GM23248 (cell line): ENCODE data around the gene MRPL38. TPM values are rescaled to one million over a fixed set of nuclear protein-coding genes. Genes with fewer than 3 reads are reported as not detected.

Experiments
- DNase-seq: peaks from one replicate; pipeline ENCODE4 v3.0.0-alpha.2; 2015
- H2AFZ ChIP-seq: fragments of 200-600 bp; sonication (generic); 2 replicates; pipeline ENCODE4 v1.6.1; 2016; ENCODE audit warnings: antibody characterized with exemption
- H3F3A ChIP-seq: fragments of 200-600 bp; sonication (generic); 2 replicates; pipeline ENCODE4 v1.6.1; 2016; ENCODE audit warnings: mild to moderate bottlenecking, antibody characterized with exemption, mixed run types; ENCODE audit not compliant: insufficient read depth
- H3K27ac ChIP-seq: fragments of 200-600 bp; sonication (generic); 2 replicates; pipeline ENCODE4 v1.5.1; 2016; ENCODE audit warnings: mild to moderate bottlenecking
- H3K27me3 ChIP-seq: fragments of 200-600 bp; sonication (generic); replicated peaks from 2 replicates; pipeline ENCODE4 v1.6.1; 2016; ENCODE audit warnings: mild to moderate bottlenecking; ENCODE audit not compliant: insufficient read depth
- H3K36me3 ChIP-seq: fragments of 200-600 bp; sonication (generic); 2 replicates; pipeline ENCODE4 v1.6.1; 2016; ENCODE audit warnings: low read depth, mild to moderate bottlenecking
- H3K4me1 ChIP-seq: fragments of 200-600 bp; sonication (generic); 2 replicates; pipeline ENCODE4 v1.6.1; 2016; ENCODE audit warnings: mild to moderate bottlenecking; ENCODE audit not compliant: insufficient read depth
- H3K4me2 ChIP-seq: fragments of 200-600 bp; sonication (generic); one replicate; pipeline ENCODE4 v1.6.1; 2016; ENCODE audit warnings: mild to moderate bottlenecking; ENCODE audit not compliant: unreplicated experiment
- H3K4me3 ChIP-seq: fragments of 200-600 bp; sonication (generic); 2 replicates; pipeline ENCODE4 v1.5.1; 2016; ENCODE audit warnings: mild to moderate bottlenecking
- H3K79me2 ChIP-seq: fragments of 200-600 bp; sonication (generic); 2 replicates; pipeline ENCODE4 v1.6.1; 2016; ENCODE audit warnings: mild to moderate bottlenecking; ENCODE audit not compliant: insufficient read depth
- H3K9ac ChIP-seq: fragments of 200-600 bp; sonication (generic); 2 replicates; pipeline ENCODE4 v1.6.1; 2016; ENCODE audit warnings: mild to moderate bottlenecking
- H3K9me2 ChIP-seq: fragments of 200-600 bp; sonication (generic); 2 replicates; pipeline ENCODE4 v1.6.1; 2016; ENCODE audit warnings: mixed run types, mild to moderate bottlenecking, moderate library complexity; ENCODE audit not compliant: insufficient read depth
- H3K9me3 ChIP-seq: fragments of 200-600 bp; sonication (generic); one replicate; pipeline ENCODE4 v1.6.1; 2017; ENCODE audit warnings: low read depth
- H4K20me1 ChIP-seq: fragments of 200-600 bp; sonication (generic); 2 replicates; pipeline ENCODE4 v1.6.0; 2016; ENCODE audit not compliant: insufficient read depth
- EZH2 ChIP-seq: fragments of 200-600 bp; sonication (generic); IDR thresholded peaks from 2 replicates; pipeline ENCODE4 v1.6.1; 2018; ENCODE audit warnings: antibody characterized with exemption, mild to moderate bottlenecking; ENCODE audit not compliant: insufficient read depth, poor library complexity, severe bottlenecking
- EZH2phosphoT487 ChIP-seq: fragments of 200-600 bp; sonication (generic); IDR thresholded peaks from 2 replicates; pipeline ENCODE4 v1.6.1; 2018; ENCODE audit warnings: antibody characterized with exemption, moderate library complexity, mild to moderate bottlenecking, low read depth; ENCODE audit not compliant: insufficient read depth
- WGBS, 2 experiments: methylation state at CpG; one replicate each; pipeline ENCODE4 v1.1.6; 2015 to 2017; ENCODE audit warnings: low lambda C conversion rate in 2 of 2, low coverage in 1 of 2; ENCODE audit errors: missing lambda C conversion rate in 2 of 2; 5-methylcytosine and 5-hydroxymethylcytosine counted together
- in situ Hi-C: fragments of 300-500 bp; cut with MboI; formaldehyde crosslinking; loops from 2 replicates; pipeline ENCODE4 v1.15.0; 2020
- polyA plus RNA-seq: library from polyadenylated mRNA; unstranded; fragments of >200 nt; fragmentation: Nextera tagmentation; extraction: Ambion mirVana; gene quantifications from 2 replicates; pipeline ENCODE4 v1.2.1, GENCODE V29; 2016
- total RNA-seq: library from RNA; depleted of rRNA; stranded (reverse); fragments of >200 nt; shearing (Covaris generic); gene quantifications from 2 replicates; pipeline ENCODE4 v1.2.3, GENCODE V29; 2014

MRPL38 gene
- total and polyA plus RNA-seq, 2 experiments from 2014 or later: 18.8 to 51.9 TPM

DNA sequence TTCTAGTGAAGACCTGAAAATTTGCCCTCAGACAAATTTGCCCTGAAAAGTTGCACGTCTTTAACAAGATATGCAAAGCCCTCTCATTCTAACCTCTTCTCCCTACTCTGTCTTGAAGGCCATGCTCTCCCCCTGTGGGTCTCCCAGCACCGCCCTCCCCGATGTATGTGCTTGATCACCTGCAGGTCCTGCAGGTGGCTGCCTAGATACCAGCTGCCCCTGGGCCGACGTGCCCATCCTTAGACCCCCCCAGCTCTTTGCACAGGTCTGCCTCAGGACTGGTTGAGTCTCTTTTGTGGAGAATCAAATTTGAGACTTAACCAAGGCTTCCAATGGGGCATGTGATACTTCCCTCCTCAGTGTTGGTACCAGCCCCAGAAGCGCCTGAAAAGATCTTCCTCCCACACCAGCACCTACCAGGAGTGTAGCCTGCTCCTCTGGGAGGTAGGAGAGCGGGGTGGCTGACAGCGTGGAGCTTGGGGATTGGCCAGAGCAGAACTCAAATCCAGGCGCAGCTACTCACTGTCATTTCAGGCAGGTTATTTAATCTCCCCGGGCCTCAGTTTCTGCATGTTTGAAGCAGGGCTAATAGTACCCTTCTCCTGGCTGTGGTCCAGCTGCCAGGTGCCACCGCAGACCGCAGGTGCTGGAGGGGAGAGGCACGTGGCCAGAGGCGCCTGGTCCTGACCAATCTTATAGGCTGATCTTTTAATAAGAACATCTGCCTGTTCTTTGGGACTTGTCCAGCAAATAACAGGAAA, 4.5 kb upstream of the MRPL38 start:
- peak overlapping the region; percentile 38 for H3K4me2 ChIP-seq
- H2AFZ ChIP-seq: peak overlapping the region; percentile 58; the same call in 1 of the 2 replicates
- H3F3A ChIP-seq: peaks cover 17% of the 10 kb centered on the region; the same call in 1 of the 2 replicates
- H3K27ac ChIP-seq: no peak overlapping the region
- 54 to 58% methylated on average over 14 of the region's 14 CpGs for whole genome bisulfite sequencing, 2 experiments
- no peaks in the 10 kb centered on the region for H3K9me3 ChIP-seq
- H3K27me3 ChIP-seq: no peaks in the 10 kb centered on the region
- H3K4me3 ChIP-seq: no peak overlapping the region
- peaks cover under 1% of the 10 kb centered on the region for H3K79me2 ChIP-seq
- no peak for DNase-seq
- TF ChIP-seq EZH2phosphoT487 (no peak), EZH2 (no peak)
- peaks cover 11% of the 10 kb centered on the region for H3K4me1 ChIP-seq
- no peak overlapping the region for H3K9ac ChIP-seq
- H3K9me2 ChIP-seq: no peaks in the 10 kb centered on the region
- no peaks in the 10 kb centered on the region for H3K36me3 ChIP-seq
- H4K20me1 ChIP-seq: no peaks in the 10 kb centered on the region
- in situ Hi-C loops: loop anchor here (25.0 kb wide), 1 partner anchor 378 kb away; no protein-coding TSS in a partner anchor

- Histone ChIP-seq H3K79me2 (peaks cover 11% of the 10 kb centered on the region), H3K4me1 (peaks cover 17% of the 10 kb centered on the region), H3K9ac (no peak overlapping the region), H3K9me2 (no peaks in the 10 kb centered on the region), H3K4me3 (no peak overlapping the region), H3K27ac (no peak overlapping the region), H3K36me3 (no peaks in the 10 kb centered on the region), H3F3A (peaks cover 26% of the 10 kb centered on the region; the same call in 1 of the 2 replicates), H3K9me3 (no peaks in the 10 kb centered on the region), H3K4me2 (no peak overlapping the region), H4K20me1 (no peaks in the 10 kb centered on the region), H3K27me3 (no peaks in the 10 kb centered on the region), H2AFZ (peak overlapping the region; percentile 23; the same call in 1 of the 2 replicates)
- peak; percentile 62 for DNase-seq
- in situ Hi-C loops: loop anchor here (25.0 kb wide), 1 partner anchor 379 kb away; no protein-coding TSS in a partner anchor
- TF ChIP-seq EZH2 (no peak), EZH2phosphoT487 (no peak)
- WGBS, 2 experiments: 10 to 17% methylated on average over 6 of the region's 6 CpGs
Observed at GRCh38 chr17:75908201-75908600, 3.5 kb upstream of the MRPL38 start.

- in situ Hi-C loops: loop anchor here (25.0 kb wide), 1 partner anchor 381 kb away; no protein-coding TSS in a partner anchor
- no peak overlapping the region for H3K4me3 ChIP-seq
- H3K9ac ChIP-seq: no peak overlapping the region
- H3K36me3 ChIP-seq: no peaks in the 10 kb centered on the region; the same call in 1 of the 2 replicates
- H3K27me3 ChIP-seq: no peaks in the 10 kb centered on the region
- peaks cover 17% of the 10 kb centered on the region for H3K4me1 ChIP-seq
- no peak overlapping the region for H3K4me2 ChIP-seq
- H3K9me2 ChIP-seq: no peaks in the 10 kb centered on the region
- no peak overlapping the region for H3K27ac ChIP-seq
- WGBS, 2 experiments: 84 to 85% methylated on average over 10 of the region's 10 CpGs
- no peak for DNase-seq
- H2AFZ ChIP-seq: no peak overlapping the region; the same call in 1 of the 2 replicates
- H3F3A ChIP-seq: peaks cover 31% of the 10 kb centered on the region; the same call in 1 of the 2 replicates
- peaks cover 13% of the 10 kb centered on the region for H3K79me2 ChIP-seq
- H3K9me3 ChIP-seq: no peaks in the 10 kb centered on the region
- H4K20me1 ChIP-seq: no peaks in the 10 kb centered on the region
- no peak for TF ChIP-seq EZH2phosphoT487
- no peak for TF ChIP-seq EZH2
Observed at GRCh38 chr17:75906143-75906884, 1.6 kb upstream of the MRPL38 start.

DNA sequence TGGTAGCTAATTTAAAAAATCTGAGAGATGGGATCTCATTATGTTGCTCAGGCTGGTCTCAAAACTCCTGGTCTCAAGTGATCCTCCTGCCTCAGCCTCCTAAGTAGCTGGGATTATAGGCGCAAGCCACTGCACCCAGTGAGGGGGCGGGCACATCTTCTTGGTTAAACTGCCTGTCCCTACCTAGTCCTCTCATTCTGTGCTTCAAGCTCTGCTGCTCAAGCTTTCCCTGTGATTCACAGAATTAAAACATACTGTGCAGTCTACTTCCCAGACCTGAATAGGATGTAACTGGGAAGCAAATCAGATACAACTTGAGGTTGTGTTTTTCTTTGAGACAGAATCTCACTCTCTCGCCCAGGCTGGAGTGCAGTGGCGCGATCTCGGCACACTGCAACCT, 2.3 kb downstream of the MRPL38 start:
- Histone ChIP-seq H3K4me1 (peaks cover 7% of the 10 kb centered on the region; the same call in 1 of the 2 replicates), H3F3A (peaks cover 17% of the 10 kb centered on the region; the same call in 1 of the 2 replicates), H3K9me2 (no peaks in the 10 kb centered on the region), H3K27me3 (no peaks in the 10 kb centered on the region), H3K36me3 (no peaks in the 10 kb centered on the region; the same call in 1 of the 2 replicates), H3K9ac (no peak overlapping the region), H3K79me2 (peaks cover 13% of the 10 kb centered on the region), H2AFZ (no peak overlapping the region), H4K20me1 (no peaks in the 10 kb centered on the region), H3K9me3 (no peaks in the 10 kb centered on the region), H3K4me3 (no peak overlapping the region), H3K27ac (no peak overlapping the region), H3K4me2 (no peak overlapping the region)
- in situ Hi-C loops: loop anchor here (25.0 kb wide), 1 partner anchor 385 kb away; no protein-coding TSS in a partner anchor
- TF ChIP-seq EZH2phosphoT487: no peak
- no peak for TF ChIP-seq EZH2
- 98% methylated on average over 6 of the region's 6 CpGs for WGBS, 2 experiments
- no peak for DNase-seq
